ENCODE data around the gene MCTP1.

DNA sequence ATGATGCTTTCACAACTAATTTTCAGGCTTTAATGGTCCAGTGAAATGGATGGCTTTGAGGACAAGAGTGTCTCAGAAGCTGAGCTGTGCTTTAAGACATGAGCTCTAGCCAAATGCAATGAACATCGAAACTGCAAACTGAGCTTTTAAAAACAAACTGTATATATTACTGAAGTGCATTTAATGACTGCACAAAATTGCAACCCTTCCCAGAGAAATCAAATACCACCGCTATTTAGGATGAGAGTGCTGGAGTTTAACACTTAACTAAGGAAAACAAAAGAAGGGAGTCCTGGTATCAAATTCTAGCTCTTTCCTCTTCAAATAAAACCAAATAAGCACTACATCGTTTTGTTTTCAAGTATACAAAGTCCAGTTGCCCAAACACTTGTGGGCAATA is 502.5 kb downstream of the MCTP1 start:
- TF ChIP-seq EZH2 (IDR thresholded peaks at IDR 0.05) (no peak), POLR2AphosphoS5 (IDR thresholded peaks at IDR 0.05; ENCODE audit: borderline replicate concordance, low read depth, low read length) (no peak)
